Measurements from ENCODE around the gene HNRNPL. TPM values are rescaled to one million over a fixed set of nuclear protein-coding genes. Genes with fewer than 3 reads are reported as not detected.

The HNRNPL gene
- total RNA-seq, 1 donor from 2014 or later, result 444 TPM

- TF ChIP-seq CTCF (IDR thresholded peaks at IDR 0.05; ENCODE audit: unreplicated experiment), result no peak
- no peak for DNase-seq (ENCODE audit: low spot score, unreplicated experiment)
- Mint-ChIP-seq H3K4me3 (ENCODE audit: low read depth) (no peak within 1 kb of the TSS), H3K4me1 (ENCODE audit: low read depth) (no peaks in the 10 kb centered on the region), H3K27ac (peak within 1 kb of the TSS; percentile 74), H3K27me3 (no peaks in the 10 kb centered on the region), H3K9me3 (ENCODE audit: low read depth) (no peaks in the 10 kb centered on the region), H3K36me3 (ENCODE audit: insufficient read depth) (no peaks in the 10 kb centered on the region)
Measured at GRCh38 chr19:38788478-38789243, 61.1 kb downstream of the HNRNPL start, which contains the start of gene LGALS7B. Gene LGALS7B (plus strand): TSS chr19:38789200. CDS start chr19:38789227, 27 bp downstream.

- no peaks in the 10 kb centered on the region for H3K4me1 Mint-ChIP-seq (ENCODE audit: low read depth)
- no peaks in the 10 kb centered on the region for H3K36me3 Mint-ChIP-seq (ENCODE audit: insufficient read depth)
- TF ChIP-seq CTCF (IDR thresholded peaks at IDR 0.05; ENCODE audit: unreplicated experiment), result no peak
- H3K9me3 Mint-ChIP-seq (ENCODE audit: low read depth), result no peaks in the 10 kb centered on the region
- no peak overlapping the region for H3K4me3 Mint-ChIP-seq (ENCODE audit: low read depth)
- peak overlapping the region; percentile 85 for H3K27ac Mint-ChIP-seq
- H3K27me3 Mint-ChIP-seq, result peaks cover 1% of the 10 kb centered on the region
- DNase-seq (ENCODE audit: low spot score, unreplicated experiment), result no peak
Measured at GRCh38 chr19:38786572-38787265, 63.1 kb downstream of the HNRNPL start.

Other genes with a start within 250 kb of the HNRNPL start
- gene MAP4K1, start 232.0 kb downstream of the HNRNPL start, total RNA-seq, result 6.7 and 10.9 TPM in 2 replicates
- 193 and 203 TPM in 2 replicates for gene EIF3K, start 230.8 kb downstream of the HNRNPL start, total RNA-seq
- 639 and 657 TPM in 2 replicates for gene ACTN4, start 202.3 kb downstream of the HNRNPL start, total RNA-seq
- gene CAPN12, start 105.5 kb downstream of the HNRNPL start, total RNA-seq, result 4.1 and 5.0 TPM in 2 replicates
- gene LGALS7, start 76.5 kb downstream of the HNRNPL start, total RNA-seq, result 0.91 TPM in 1 of 2 replicates, not detected in the other
- gene LGALS7B, start 60.8 kb downstream of the HNRNPL start, total RNA-seq, result not detected in 2 replicates
- gene LGALS4, start 37.0 kb downstream of the HNRNPL start, total RNA-seq, result 2.7 and 3.7 TPM in 2 replicates
- gene ECH1, start 18.2 kb downstream of the HNRNPL start, total RNA-seq, result 86.9 and 93.5 TPM in 2 replicates
- 2.6 and 3.0 TPM in 2 replicates for gene RINL, start 28.3 kb upstream of the HNRNPL start, total RNA-seq
- gene SIRT2, start 49.6 kb upstream of the HNRNPL start, total RNA-seq, result 33.4 and 38.0 TPM in 2 replicates
- gene NFKBIB, start 50.0 kb upstream of the HNRNPL start, total RNA-seq, result 18.0 and 18.8 TPM in 2 replicates
- 0.81 and 1.4 TPM in 2 replicates for gene CCER2, start 62.2 kb upstream of the HNRNPL start, total RNA-seq
- gene SARS2, start 80.8 kb upstream of the HNRNPL start, total RNA-seq, result 68.2 and 74.7 TPM in 2 replicates
- gene MRPS12, start 81.0 kb upstream of the HNRNPL start, total RNA-seq, result 26.7 and 26.8 TPM in 2 replicates
- 24.1 and 27.1 TPM in 2 replicates for gene FBXO17, start 125.8 kb upstream of the HNRNPL start, total RNA-seq
- gene FBXO27, start 182.6 kb upstream of the HNRNPL start, total RNA-seq, result 10.3 and 14.6 TPM in 2 replicates
- gene ACP7, start 234.4 kb upstream of the HNRNPL start, total RNA-seq, result not detected in 2 replicates

Measured in progenitor cell of endocrine pancreas (in vitro differentiated cells).